Measurements from ENCODE around the gene PRORP. TPM values are rescaled to one million over a fixed set of nuclear protein-coding genes. Genes with fewer than 3 reads are reported as not detected.

The PRORP gene
- polyA plus RNA-seq, 1 experiment = 33.4 TPM

DNA sequence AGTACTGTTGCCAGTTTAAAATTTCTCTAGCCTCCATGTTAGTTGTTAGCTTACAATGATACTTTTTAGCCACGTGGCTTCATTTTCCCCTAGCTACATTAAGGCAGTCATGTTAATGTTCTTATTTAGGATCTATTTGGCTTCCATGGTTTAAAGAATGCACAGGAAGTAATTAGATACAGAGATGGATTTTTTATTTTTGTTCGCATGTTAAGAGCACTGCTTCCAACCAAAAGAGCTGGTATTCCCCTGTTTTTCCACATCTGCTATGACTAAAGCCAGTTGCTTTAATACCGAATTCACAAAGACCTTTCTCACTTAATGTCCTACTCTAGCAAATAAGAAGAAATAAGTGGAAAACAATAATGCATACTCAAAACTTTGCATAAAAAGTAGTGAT is 45.1 kb downstream of the PRORP start:
- POLR2A ChIA-PET = no interaction called here
- Histone ChIP-seq H3K36me3 (ENCODE audit: control insufficient read depth, insufficient read depth, low read length) (no peaks in the 10 kb centered on the region), H3K4me3 (ENCODE audit: low read depth, low read length) (no peak overlapping the region), H3K27me3 (ENCODE audit: control insufficient read depth, insufficient read depth, low read length) (no peaks in the 10 kb centered on the region)
- no peak for DNase-seq (ENCODE audit: low read depth)
- CTCF ChIA-PET = interaction anchor here (1.2 to 1.6 kb wide), 2 partner anchors 10 to 13 kb away, joined by 3 to 5 read pairs; no protein-coding TSS in a partner anchor
- TF ChIP-seq, protein P1, sequence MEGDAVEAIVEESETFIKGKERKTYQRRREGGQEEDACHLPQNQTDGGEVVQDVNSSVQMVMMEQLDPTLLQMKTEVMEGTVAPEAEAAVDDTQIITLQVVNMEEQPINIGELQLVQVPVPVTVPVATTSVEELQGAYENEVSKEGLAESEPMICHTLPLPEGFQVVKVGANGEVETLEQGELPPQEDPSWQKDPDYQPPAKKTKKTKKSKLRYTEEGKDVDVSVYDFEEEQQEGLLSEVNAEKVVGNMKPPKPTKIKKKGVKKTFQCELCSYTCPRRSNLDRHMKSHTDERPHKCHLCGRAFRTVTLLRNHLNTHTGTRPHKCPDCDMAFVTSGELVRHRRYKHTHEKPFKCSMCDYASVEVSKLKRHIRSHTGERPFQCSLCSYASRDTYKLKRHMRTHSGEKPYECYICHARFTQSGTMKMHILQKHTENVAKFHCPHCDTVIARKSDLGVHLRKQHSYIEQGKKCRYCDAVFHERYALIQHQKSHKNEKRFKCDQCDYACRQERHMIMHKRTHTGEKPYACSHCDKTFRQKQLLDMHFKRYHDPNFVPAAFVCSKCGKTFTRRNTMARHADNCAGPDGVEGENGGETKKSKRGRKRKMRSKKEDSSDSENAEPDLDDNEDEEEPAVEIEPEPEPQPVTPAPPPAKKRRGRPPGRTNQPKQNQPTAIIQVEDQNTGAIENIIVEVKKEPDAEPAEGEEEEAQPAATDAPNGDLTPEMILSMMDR (IDR thresholded peaks at IDR 0.05; ENCODE audit: insufficient read depth, low read depth, low read length) = no peak

Other genes starting within 250 kb of the PRORP start
- 8.9 and 20.9 TPM in 2 replicates for gene BAZ1A, start 247.2 kb upstream of the PRORP start, polyA plus RNA-seq (2011; rRNA removed)
- gene SRP54, start 139.6 kb upstream of the PRORP start, polyA plus RNA-seq (2011; rRNA removed) = 25.6 and 36.0 TPM in 2 replicates
- gene FAM177A1, start 76.3 kb upstream of the PRORP start, polyA plus RNA-seq (2011; rRNA removed) = 29.5 and 48.4 TPM in 2 replicates
- 11.3 and 23.2 TPM in 2 replicates for gene PPP2R3C, start 562 bp upstream of the PRORP start, polyA plus RNA-seq (2011; rRNA removed)
- gene PSMA6, start 169.8 kb downstream of the PRORP start, polyA plus RNA-seq (2011; rRNA removed) = 155 and 216 TPM in 2 replicates

Measured in BJ (cell line).